Central memory CD4-positive, alpha-beta T cell (primary cell): ENCODE measurements around the gene SLC25A39.
A peak's percentile ranks its signal among the peaks of the same experiment; 100 is the strongest.
"Not testable (repeated sequence)": the region's sequence is repeated elsewhere in the genome, so short reads cannot be mapped to it uniquely, and the experiment has no call there.

ENCODE experiments used
- DNase-seq: peaks from one replicate; pipeline ENCODE4 v3.0.0; 2022

SLC25A39 gene

GRCh38 chr17:44333371-44333770 is 8.7 kb upstream of the SLC25A39 start:
- DNase-seq: no peak

- DNase-seq: peak; percentile 70
Measured at GRCh38 chr17:44331249-44331760, 6.7 kb upstream of the SLC25A39 start.

GRCh38 chr17:44330263-44330662 is 5.6 kb upstream of the SLC25A39 start:
- not testable (repeated sequence) for DNase-seq

GRCh38 chr17:44329516-44329915 is 4.9 kb upstream of the SLC25A39 start:
- DNase-seq: not testable (repeated sequence)

GRCh38 chr17:44327715-44328449 is 3.3 kb upstream of the SLC25A39 start:
- DNase-seq: no peak

GRCh38 chr17:44326861-44327444 is 2.3 kb upstream of the SLC25A39 start:
- DNase-seq: peak; percentile 94

- no peak for DNase-seq
Measured at GRCh38 chr17:44324092-44324570, 492 bp downstream of the SLC25A39 start.

- DNase-seq: no peak
Measured at GRCh38 chr17:44323359-44324091, 1.1 kb downstream of the SLC25A39 start.

- DNase-seq: no peak
Measured at GRCh38 chr17:44322236-44322895, 2.3 kb downstream of the SLC25A39 start.

- DNase-seq: no peak
Measured at GRCh38 chr17:44321246-44322120, 3.1 kb downstream of the SLC25A39 start.

GRCh38 chr17:44320066-44320465 is 4.6 kb downstream of the SLC25A39 start:
- DNase-seq: no peak

GRCh38 chr17:44318077-44318892 is 6.3 kb downstream of the SLC25A39 start:
- no peak for DNase-seq

- DNase-seq: no peak
Measured at GRCh38 chr17:44317545-44317944, 7.1 kb downstream of the SLC25A39 start.

GRCh38 chr17:44315760-44316731 is 8.6 kb downstream of the SLC25A39 start:
- no peak for DNase-seq

GRCh38 chr17:44314869-44315661 is 9.6 kb downstream of the SLC25A39 start:
- peak; percentile 24 for DNase-seq

- no peak for DNase-seq
Measured at GRCh38 chr17:44314524-44314868, 10.1 kb downstream of the SLC25A39 start.

- DNase-seq: no peak
Measured at GRCh38 chr17:44314031-44314430, 10.6 kb downstream of the SLC25A39 start.

- DNase-seq: no peak
Measured at GRCh38 chr17:44312396-44313104, 12.1 kb downstream of the SLC25A39 start.
